Measurements from ENCODE around the gene SFT2D1. TPM values are rescaled to one million over a fixed set of nuclear protein-coding genes. Genes with fewer than 3 reads are reported as not detected.

The SFT2D1 gene
- total and polyA plus RNA-seq, 2 of the 4 experiments (the other 2 are of a cell fraction): 10.2 to 45.8 TPM

GRCh38 chr6:166296035-166296883, 46.1 kb downstream of the SFT2D1 start:
- intact Hi-C loops (cut with micrococcal nuclease): no loop called here
- CTCF ChIA-PET: interaction anchor here (0.6 kb wide), 1 partner anchor 104 kb away, joined by 3 read pairs; no protein-coding TSS in a partner anchor
- Histone ChIP-seq H4K91ac (ENCODE audit: insufficient read depth, low read depth, low read length) (no peak overlapping the region), H2AK5ac (ENCODE audit: low read depth, low read length) (no peak overlapping the region), H3K27ac (ENCODE audit: insufficient read depth, low read length) (no peak overlapping the region), H4K20me1 (ENCODE audit: insufficient read depth, low read length) (no peaks in the 10 kb centered on the region), H3K79me1 (ENCODE audit: low read depth in 1 of 2, low read length in 2 of 2) (no peaks in the 10 kb centered on the region), H3K36me3 (ENCODE audit: control insufficient read depth, insufficient read depth, low read length) (no peaks in the 10 kb centered on the region), H2BK120ac (ENCODE audit: low read depth, low read length) (no peak overlapping the region), H2AFZ (replicated peaks; ENCODE audit: low read length, poor library complexity) (no peak overlapping the region), H4K5ac (ENCODE audit: low read depth, low read length) (no peak overlapping the region), H3K9me3 (ENCODE audit: control insufficient read depth, insufficient read depth, low read length) (no peaks in the 10 kb centered on the region), H3K9ac (ENCODE audit: low read depth, low read length) (no peak overlapping the region), H3K9me1 (ENCODE audit: insufficient read depth, low read length) (no peaks in the 10 kb centered on the region), H3K18ac (ENCODE audit: low read depth, low read length) (no peak overlapping the region), H3K56ac (ENCODE audit: extremely low read depth, insufficient read depth, low read length) (no peak overlapping the region), H2BK20ac (ENCODE audit: low read depth, low read length) (no peak overlapping the region), H2AK9ac (replicated peaks; ENCODE audit: low read depth, low read length, poor library complexity) (no peak overlapping the region), H4K8ac (ENCODE audit: low read depth in 2 of 2, low read length in 2 of 2) (no peak overlapping the region), H3K27me3 (ENCODE audit: control insufficient read depth, insufficient read depth, low read length) (peaks cover 15% of the 10 kb centered on the region), H3K4me1 (ENCODE audit: control insufficient read depth, insufficient read depth, low read length) (no peaks in the 10 kb centered on the region), H3K14ac (replicated peaks; ENCODE audit: low read depth, low read length) (no peak overlapping the region), H3K23ac (ENCODE audit: low read depth, low read length) (no peak overlapping the region), H3K4ac (ENCODE audit: low read depth, low read length) (no peak overlapping the region), H2BK5ac (ENCODE audit: low read depth, low read length, poor library complexity, severe bottlenecking) (no peak overlapping the region), H3K4me2 (ENCODE audit: low read depth, low read length) (no peak overlapping the region), H2BK15ac (ENCODE audit: low read depth, low read length) (no peak overlapping the region), H3K4me3 (ENCODE audit: insufficient read depth, low read depth, low read length) (no peak overlapping the region)
- DNase-seq (no peak), ATAC-seq (ENCODE audit: low read depth) (no peak)
- dilution Hi-C loops (cut with HindIII; ENCODE audit: low sequenced_read_pairs, unreplicated experiment): no loop called here
- in situ Hi-C loops (cut with MboI; ENCODE audit: low sequenced_read_pairs): no loop called here
- POLR2A ChIA-PET (ENCODE audit: unreplicated experiment): no interaction called here
- TF ChIP-seq MAFK (IDR thresholded peaks at IDR 0.05; ENCODE audit: low read depth, low read length): no peak
- no peak for TF ChIP-seq NFE2L2 (IDR thresholded peaks at IDR 0.05; ENCODE audit: low read depth, low read length)
- no peak for TF ChIP-seq FOS (IDR thresholded peaks at IDR 0.05; ENCODE audit: low read depth, low read length)
- no peak for TF ChIP-seq SMC3 (IDR thresholded peaks at IDR 0.05; ENCODE audit: low read depth, low read length)
- no peak for TF ChIP-seq MAZ (IDR thresholded peaks at IDR 0.05; ENCODE audit: borderline replicate concordance, low read depth, low read length)
- no peak for TF ChIP-seq CEBPB (IDR thresholded peaks at IDR 0.05; ENCODE audit: low read depth, low read length)
- no peak for TF ChIP-seq RAD21 (IDR thresholded peaks at IDR 0.05; ENCODE audit: low read length)
- TF ChIP-seq POLR2A (IDR thresholded peaks at IDR 0.05; ENCODE audit: low read depth, low read length): no peak
- TF ChIP-seq ELK1 (IDR thresholded peaks at IDR 0.05; ENCODE audit: borderline replicate concordance, low read depth, low read length): no peak
- WGBS, 2 experiments (ENCODE audit: extremely low coverage in 2 of 2, insufficient read length in 1 of 2): 46% methylated on average over 4 of the region's 10 CpGs; no CpG with 5 or more reads in 1 of the 2 experiments
- BruUV-seq (replicated peaks): no TSS peak
